ENCODE results near the gene SOX6. TPM values are rescaled to one million over a fixed set of nuclear protein-coding genes. Genes with fewer than 3 reads are reported as not detected.

Gene SOX6
- total RNA-seq, 1 donor from 2014 or later: 53.7 TPM

DNA sequence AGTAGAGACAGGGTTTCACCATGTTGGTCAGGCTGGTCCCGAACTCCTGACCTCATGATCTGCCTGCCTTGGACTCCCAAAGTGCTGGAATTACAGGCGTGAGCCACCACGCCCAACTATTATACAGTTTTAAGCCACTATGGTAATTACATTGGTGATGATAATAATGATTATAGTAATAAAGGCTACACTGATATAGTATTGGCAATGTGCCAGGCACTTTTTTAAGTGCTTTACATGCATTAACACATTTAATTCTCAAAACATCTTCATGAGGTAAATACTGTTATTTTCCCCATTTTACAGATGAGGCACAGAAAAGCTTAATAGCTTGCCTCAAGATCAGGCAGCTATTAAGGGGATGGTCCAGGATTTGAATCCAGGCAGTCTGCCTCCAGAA is 222.5 kb downstream of the SOX6 start:
- ATAC-seq (no peak), DNase-seq (ENCODE audit: low spot score) (no peak)
- intact Hi-C loops (cut with DNase I): no loop called here

DNA sequence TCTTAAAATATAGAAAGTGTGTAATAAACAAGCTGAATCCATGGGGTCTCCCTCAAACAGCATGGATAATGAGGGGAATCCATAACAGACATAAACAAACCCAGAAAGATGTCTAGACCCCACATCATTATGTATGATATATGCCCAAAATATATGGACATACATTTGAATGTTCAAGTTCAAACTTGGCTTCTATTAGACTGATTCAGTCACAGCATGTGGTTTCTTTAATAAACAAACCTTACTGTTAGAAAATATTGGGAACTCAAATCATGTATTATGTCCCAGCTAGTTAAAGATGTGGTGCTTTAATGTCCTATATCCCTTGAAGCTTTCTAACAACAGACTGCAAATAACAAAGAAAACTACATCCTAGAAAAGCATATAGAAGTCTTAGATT is 228.6 kb downstream of the SOX6 start:
- ATAC-seq (no peak), DNase-seq (ENCODE audit: low spot score) (no peak)
- intact Hi-C loops (cut with DNase I): no loop called here

DNA sequence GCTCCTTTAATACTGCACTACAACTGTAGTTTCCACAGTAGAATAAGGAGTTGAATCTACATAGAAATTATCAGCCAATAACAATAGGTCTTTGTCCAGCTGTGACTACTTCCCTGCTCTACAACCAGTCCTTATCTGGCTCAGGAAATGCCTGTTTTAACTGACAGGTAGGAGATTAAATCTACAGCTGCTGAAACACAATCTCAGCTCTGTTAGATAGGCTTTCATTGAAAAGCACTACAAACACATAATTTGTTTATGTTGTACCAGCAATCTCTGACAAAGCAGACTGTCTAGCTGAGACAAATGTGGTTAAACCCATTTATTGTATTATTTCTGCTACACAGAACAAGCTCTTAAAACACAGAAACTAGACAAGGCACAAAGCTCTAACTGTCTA is 230.0 kb downstream of the SOX6 start:
- DNase-seq (ENCODE audit: low spot score) (no peak), ATAC-seq (peak; percentile 38)
- intact Hi-C loops (cut with DNase I): no loop called here

DNA sequence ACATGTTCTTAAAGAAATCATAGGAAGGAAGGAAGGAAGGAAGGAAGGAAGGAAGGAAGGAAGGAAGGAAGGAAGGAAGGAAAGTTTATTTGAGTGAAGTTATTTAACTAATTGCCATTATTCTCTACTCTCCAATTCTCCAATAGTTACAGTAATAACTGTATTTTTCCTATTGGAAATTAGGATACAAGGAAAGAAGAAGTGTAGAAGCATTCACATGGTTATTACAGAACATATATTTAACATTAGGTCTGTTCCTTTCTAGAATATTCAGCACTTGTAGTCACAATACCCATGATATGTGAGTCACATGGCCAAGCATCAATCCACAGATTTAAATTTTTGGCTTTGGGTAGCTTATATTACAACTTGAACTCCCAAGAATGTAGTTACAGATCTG is 230.6 kb downstream of the SOX6 start:
- ATAC-seq (no peak), DNase-seq (ENCODE audit: low spot score) (no peak)
- intact Hi-C loops (cut with DNase I): no loop called here

DNA sequence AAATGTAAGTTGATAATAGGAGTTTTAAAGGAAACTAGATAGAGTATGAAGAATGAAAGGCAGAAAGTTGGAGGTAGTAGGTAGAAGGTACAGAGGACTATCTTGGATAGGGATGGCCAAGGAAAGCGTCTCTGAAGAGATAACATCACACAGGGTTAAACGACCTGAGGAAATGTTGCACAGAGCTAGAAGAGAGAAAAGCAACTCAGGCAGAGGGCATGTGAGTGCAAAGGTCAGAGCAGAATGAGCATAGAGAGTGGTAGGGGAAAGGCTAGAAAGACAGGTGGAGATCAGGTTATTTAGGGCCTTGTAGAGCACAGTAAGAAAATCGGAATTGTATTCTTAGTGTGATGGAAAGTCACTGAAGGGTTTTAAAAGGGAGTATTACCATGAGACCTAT is 232.0 kb downstream of the SOX6 start:
- intact Hi-C loops (cut with DNase I): no loop called here
- DNase-seq (ENCODE audit: low spot score): no peak
- ATAC-seq: no peak

DNA sequence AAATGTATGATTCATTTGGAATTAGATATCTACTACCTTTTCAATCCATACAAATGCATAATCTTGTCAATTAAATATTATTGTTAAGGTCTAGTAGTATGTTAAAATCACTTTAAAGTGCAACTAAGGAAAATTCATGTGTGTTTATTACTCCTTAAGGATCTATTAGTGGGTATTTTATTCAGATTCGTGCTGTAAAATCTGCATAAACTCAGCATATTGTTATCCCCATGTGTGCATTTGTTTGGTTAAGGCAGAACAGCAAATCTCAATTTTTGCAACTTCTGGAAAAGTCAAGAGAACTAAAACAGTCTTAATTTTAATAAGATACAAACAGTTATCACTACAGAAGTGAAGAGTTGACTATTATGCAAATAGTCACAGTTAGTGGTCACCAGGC is 234.5 kb downstream of the SOX6 start:
- DNase-seq (ENCODE audit: low spot score): no peak
- intact Hi-C loops (cut with DNase I): no loop called here
- ATAC-seq: no peak

DNA sequence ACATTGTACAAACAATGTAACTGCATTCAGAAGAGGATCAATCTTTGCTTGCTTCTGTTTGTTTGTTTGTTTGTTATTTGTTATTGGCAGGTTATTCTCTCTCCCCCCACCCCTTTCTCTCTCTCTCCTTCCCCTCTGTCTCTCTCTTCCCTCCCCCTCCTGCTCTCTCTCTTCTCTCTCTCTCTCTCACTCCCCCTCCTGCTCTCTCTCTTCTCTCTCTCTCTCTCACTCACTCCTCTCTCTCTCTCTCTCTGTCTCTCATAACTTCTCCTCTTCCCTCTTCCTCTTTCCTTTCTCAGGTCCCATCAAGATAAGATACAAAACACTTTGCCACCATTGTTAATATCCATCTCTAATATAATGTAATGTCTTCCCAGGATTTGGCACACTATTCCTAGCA is 236.3 kb downstream of the SOX6 start:
- no peak for ATAC-seq
- DNase-seq (ENCODE audit: low spot score): no peak
- intact Hi-C loops (cut with DNase I): no loop called here

DNA sequence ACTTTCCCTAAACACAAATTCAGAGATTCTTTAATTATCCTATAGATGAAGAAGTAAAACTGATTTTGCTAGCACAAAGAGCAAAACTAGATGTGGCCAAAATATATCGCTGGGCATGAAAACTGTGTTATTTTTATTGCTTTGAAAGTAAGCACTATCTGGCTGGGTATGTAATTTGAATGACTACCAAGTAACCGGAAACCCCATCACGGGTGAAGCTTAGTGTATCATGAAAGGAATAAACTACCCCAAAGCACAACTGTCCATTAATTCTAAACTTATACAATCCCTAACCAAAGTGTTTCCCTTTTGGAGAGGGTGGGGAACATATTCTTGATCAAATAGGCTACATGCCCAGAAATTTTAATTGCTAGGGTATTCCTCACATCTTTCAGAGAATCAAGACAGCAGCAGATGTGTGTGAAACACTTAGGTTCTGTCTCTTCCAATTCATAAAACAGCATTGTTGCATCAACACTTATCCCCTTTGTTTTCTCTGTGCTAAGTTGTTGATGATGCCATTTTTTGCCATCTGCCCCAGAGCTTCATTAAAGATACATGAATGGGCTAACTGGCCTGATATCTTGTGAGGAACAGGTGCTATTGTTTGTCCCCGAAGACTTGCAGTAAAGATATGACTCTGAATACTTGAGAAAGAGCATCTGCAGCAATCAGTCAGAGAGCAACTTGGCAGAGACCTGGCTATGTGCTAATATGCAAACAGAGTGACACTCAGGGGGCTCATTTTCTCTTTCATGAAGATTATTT is 238.2 kb downstream of the SOX6 start:
- intact Hi-C loops (cut with DNase I): no loop called here
- DNase-seq (ENCODE audit: low spot score) (no peak), ATAC-seq (peak; percentile 58)

DNA sequence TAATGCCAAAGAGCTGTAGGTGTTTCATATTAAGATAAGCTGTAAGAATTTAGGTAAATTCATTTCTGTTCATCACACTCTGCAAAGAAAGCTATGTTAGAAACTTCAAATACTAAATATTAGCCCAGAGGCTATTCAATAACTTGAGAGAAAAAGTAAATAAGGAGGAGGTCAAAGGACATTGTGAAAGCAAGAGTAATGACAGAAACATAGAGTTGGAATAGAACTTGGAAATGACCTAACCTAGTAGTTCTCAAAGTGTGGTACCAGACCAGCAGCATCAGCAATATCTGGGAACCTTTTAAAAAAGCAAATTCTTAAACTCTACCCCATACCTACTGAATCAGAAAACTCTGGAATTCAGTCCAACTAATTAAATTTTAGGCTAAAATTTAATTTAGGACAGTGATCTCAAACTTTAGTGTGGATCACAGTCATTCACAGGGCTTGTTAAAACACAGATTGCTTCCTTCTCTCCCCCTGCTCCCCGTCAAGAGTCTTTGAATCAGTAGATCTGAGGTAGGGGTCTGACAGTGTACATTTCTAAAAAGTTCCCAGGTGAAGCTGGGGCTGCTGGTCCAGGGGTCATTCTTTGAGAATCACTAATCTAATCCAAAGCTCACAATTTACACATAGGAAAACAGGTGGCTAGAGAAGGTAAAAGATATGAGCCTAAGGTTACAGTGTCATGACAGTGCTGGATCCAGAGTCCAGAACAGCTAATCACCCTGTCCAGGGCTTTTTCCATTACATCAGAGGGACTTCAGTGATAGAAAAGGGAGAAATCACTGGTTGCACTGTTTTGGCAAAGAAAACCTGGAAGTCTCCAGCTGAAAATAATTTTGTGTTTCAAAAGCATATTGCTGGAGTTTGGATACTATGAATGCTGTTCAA is 241.1 kb downstream of the SOX6 start:
- DNase-seq (ENCODE audit: low spot score): no peak
- intact Hi-C loops (cut with DNase I): no loop called here
- peak; percentile 71 for ATAC-seq

DNA sequence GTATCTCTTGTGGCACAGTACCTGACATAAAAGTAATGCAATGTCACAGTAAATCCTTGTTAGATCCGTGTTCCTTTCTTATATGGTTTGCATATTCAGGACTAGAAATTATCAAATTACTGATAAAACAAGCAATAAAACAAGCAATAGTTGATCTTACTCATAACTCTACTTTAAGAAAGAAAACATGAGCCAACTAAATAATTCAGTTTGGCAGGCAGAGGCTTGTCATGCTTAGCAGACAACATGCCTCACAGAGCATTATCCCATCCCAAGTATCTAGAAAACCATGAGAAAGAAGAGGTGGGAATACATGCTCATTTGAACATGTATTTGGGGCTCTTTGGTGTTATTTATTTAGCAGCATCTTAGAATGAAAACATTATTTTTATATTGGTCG is 241.9 kb downstream of the SOX6 start:
- no peak for ATAC-seq
- DNase-seq (ENCODE audit: low spot score): no peak
- intact Hi-C loops (cut with DNase I): no loop called here

DNA sequence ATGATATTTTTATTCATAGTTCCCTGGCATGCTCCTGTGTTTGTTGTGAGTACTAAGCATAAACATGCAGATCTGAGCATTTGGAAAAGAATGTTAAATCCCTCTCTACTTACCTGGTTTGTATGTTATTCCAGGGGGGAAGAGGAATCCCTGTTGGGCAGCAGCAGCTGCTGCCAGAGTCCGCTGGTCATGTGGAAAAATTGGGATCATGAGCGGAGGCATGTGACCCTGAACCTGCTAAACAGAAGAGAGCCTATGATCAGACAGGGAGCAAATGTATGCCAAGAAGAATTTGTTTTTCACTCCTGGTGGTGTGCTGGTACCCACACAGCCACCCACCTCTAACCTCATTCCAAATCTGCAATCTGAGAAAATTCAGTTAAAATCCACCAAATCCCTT is 244.7 kb downstream of the SOX6 start:
- ATAC-seq (peak; percentile 40), DNase-seq (ENCODE audit: low spot score) (no peak)
- intact Hi-C loops (cut with DNase I): no loop called here

DNA sequence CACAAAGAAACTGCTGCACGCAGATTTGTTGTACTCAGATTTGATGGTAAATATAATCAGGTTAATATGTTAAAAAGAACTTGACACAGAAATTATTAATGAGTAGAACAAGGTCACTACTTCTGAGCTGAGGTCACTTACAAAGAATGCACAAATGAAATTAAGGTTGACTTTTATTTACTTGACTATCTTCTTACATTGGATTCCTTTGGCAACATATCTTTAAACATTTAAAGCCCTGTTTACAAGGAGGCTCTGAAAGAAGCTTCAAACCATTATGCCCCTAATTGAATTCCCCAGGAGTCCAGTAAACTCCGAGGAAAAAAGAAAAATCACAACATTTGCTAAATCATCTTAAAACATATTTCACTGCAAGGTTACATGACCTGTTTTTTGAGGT is 245.5 kb downstream of the SOX6 start:
- DNase-seq (ENCODE audit: low spot score): no peak
- intact Hi-C loops (cut with DNase I): no loop called here
- ATAC-seq: no peak

DNA sequence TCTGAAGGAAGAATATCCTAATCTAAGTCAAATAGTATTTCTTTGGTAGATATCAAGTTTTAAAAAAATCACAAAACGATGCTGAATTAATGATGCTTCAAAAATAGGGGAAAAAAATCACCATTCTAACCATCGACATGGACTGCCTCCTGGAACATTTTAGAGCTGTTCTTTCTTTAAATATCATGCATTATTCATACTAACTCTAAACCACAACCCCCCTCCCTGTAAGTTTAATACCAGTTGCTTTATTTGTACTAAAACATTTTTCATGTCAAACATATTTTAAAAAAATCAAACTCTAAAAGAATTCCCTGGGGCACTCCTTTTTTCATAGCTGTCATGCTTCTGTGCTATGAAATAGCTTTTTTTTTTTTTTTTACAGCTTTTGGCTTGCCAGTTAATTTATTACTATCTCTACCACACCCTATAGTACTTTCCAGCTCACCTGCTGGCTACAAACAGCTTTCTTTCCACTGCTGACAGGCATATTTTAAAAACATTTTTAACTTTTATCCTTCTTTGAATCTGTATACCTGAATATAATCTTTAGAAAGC is 256.9 kb downstream of the SOX6 start:
- DNase-seq (ENCODE audit: low spot score): no peak
- ATAC-seq: no peak
- intact Hi-C loops (cut with DNase I): no loop called here

DNA sequence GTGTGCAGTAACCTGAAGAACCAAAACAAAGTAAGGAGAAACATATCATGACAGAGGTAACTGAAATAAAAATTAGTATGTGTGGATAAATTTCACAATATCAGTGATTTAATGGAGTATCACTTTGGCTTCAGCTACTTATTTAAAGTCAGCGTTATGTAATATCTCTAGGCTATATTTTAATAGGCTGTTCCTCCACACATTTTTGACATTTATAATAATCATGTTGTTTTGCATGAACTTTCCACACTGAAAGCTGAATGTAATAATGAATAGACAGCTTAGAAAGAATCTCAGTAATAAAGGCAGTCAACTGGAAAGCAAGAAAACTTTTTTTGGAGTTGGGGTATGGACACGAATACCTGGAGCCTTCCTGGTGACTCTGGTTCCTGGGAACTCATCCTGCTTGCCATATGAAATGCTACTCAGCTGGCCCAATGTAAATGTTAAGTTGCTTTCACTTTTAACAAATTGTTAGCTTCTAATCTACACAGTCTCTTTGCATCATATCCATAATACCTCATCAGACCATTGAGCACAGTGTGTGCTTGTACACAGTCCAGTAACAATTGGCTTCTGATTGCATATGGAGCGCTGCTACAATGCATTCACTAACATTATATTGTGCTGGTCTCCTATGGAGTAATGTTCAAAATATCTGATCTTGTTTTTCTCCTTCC is 257.7 kb downstream of the SOX6 start:
- ATAC-seq: no peak
- intact Hi-C loops (cut with DNase I): no loop called here
- no peak for DNase-seq (ENCODE audit: low spot score)

DNA sequence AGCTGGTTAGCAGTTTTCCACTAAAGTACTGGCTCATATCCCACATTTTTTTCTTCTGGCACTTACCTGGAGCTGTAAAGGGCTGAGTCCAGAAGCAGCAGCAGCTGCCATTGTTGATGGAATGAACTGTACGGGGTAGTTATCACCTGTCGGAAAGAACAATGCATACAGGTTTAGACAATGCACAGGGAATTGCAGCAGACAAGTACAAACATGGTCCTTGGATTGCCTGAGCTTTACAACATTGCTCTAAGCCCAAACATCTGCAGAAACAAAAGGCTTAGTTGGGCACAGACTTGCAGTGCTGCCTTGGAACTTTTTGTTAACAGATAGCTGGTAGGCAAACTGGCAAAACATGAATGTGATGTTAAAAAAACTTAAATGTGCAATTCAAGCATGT is 258.8 kb downstream of the SOX6 start:
- intact Hi-C loops (cut with DNase I): no loop called here
- no peak for DNase-seq (ENCODE audit: low spot score)
- ATAC-seq: no peak

DNA sequence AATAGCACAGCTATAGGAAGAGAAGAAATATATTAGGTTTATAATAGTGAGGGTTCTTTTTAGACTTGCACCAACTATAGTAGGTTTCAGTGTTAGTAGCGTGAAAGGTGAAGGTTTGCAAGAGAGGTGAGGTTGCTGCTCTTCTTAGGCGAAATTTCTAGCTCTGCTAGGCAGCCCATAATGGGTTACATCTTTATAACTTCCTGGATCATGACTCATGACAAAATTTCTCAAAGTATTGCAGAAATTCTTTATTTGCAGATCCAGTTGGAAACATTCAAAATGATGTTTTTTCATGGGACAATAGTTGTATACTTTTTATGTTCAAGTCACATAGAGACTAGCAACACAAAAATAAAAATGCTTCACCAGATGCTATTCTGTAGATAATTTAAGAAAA is 260.0 kb downstream of the SOX6 start:
- ATAC-seq: no peak

DNA sequence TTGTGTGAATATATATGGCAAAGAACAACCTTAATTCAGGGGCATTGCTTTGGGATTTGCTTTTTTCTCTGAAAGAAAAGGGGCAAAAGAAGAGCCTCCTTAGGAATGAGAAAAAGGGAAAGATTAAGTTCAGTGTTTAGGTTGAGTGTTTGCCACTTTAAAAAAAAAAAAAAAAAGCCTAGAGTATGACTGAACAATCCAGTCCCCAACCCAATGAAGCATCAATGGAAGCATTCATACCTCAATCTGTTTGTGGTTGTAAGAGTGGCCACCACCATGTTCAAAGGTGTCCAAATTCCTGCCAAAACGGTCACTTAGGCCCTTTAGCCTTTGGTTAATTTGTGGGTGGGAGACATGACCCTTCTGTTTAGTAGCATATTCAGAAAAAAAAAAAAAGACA is 260.6 kb downstream of the SOX6 start:
- intact Hi-C loops (cut with DNase I): no loop called here
- DNase-seq (ENCODE audit: low spot score): no peak
- no peak for ATAC-seq

More for the DNA sequence above, 260.0 kb downstream of the SOX6 start:
- DNase-seq (ENCODE audit: low spot score): no peak
- intact Hi-C loops (cut with DNase I): no loop called here

DNA sequence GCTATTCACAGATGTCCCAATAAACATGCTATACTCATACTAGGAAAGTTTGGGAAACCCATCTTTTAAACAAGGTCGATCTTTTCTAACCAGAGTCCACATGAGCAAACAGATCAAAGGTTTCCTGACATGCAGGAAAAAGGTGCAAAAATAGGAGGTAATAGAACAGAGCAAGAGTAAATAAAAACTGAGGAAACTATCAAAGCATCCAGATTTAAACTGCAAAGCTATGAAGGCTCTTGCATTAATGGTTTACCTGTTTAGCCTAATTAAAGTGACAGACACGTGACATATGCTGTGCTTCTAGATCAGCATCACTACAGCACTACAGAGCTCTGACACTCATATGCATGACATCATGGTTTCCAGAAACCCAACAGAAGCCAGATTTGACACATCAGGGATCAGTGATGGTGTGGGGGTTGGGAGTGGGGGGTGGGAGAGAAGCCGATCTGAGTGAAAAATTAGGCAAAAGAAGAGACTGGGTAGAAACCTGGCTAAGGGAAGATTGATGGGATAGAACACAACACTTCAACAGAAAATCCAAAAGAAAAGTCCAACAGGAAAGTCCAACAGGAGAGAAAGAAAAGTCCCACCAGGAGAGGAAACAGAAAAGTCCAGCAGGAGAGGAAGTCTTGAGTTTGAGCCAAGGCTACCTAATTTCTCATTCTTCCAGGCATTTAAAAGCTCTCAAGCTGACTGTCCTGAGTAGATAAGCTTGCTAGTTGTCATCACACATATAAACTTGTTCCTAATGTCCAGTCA is 262.3 kb downstream of the SOX6 start:
- DNase-seq (ENCODE audit: low spot score) (no peak), ATAC-seq (no peak)
- intact Hi-C loops (cut with DNase I): no loop called here

DNA sequence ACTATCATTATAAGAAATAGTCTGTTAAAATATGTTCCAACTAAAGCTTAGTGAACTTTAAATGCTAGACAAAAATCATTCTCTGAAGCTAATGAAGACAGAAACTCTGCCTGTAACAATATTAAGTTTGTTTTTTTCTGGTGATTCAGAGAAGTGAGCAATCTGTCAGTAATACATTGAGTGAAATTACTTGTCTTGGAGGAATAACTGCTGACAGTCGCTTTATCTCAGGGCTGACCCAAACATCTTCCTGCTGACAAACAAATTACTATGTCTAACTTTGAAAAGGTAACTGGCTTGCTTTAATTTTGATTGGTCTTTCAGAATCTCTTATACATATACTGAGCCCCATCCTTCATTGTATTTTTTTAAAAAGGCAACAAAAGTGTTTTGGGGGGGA is 264.5 kb downstream of the SOX6 start:
- ATAC-seq (no peak), DNase-seq (ENCODE audit: low spot score) (no peak)
- intact Hi-C loops (cut with DNase I): no loop called here

All from sciatic nerve (tissue), 2 donors.